ENCODE results near the gene STOML1.

DNA sequence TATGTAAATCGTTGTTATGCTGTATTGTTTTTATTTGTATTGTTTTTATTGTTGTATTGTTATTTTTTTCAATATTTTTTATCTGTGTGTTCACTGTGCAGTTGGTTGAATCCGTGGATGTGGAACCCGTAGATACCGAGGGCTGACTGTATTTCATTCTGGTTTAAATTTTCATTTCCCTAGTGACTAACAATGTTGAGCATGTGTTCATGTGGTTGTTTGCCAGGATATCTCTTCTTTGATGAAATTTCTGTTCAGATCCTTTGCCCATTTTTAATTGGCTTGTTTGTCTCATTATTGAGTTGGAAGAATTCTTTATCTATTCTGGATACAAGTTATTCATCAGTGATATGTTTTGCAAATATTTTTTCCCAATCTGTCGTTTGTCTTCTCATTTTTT is 29.7 kb downstream of the STOML1 start:
- TF ChIP-seq GATA2 (IDR thresholded peaks at IDR 0.05; ENCODE audit: low read depth, low read length) (no peak), GATA3 (IDR thresholded peaks at IDR 0.05; ENCODE audit: low read depth, low read length) (no peak)

Data from SH-SY5Y (cell line).